ENCODE measurements around the gene NCR3LG1.

DNA sequence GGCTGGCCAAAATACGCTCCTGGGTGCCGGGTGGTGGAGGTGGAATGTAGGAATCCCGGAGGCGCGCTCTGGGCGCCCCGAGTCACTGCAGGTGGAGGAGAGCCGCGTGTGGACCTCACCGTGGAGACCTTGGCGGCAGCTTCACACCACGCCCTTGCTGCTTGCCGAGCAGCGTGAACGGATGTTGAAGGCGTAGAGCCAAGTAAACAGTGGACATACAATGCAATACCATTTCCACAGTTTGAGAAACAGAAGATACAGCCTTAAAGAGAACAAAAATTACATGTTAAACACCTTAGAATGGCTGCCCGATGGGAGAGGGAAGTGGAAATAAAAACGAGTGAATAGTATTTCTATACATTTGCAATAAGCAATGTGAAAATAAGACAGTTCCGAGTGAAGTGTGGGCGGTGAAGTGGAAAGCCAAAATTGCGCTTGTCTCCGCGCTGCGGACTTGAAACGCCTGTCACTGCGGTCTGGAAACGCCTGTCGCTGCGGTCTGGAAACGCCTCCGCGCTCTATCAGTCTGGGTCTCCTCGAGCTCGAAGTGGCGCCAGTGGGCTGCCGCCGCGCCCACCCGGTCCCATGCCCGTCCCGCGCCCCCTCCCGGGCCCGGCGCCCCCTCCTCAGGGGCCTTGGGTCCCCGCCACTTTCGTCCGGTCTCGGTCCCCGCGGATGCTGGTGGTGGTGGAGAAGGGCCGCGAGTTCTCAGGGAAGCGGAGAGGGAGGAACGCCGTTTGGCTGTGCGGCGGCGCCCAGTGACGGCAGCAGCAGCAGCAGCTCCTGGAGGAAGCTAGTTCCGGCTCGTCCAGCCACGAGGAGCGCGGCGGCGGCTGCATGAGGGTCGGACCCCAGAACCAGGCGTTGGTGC lies 1.6 kb downstream of the NCR3LG1 start:
- TF ChIP-seq, protein P1, sequence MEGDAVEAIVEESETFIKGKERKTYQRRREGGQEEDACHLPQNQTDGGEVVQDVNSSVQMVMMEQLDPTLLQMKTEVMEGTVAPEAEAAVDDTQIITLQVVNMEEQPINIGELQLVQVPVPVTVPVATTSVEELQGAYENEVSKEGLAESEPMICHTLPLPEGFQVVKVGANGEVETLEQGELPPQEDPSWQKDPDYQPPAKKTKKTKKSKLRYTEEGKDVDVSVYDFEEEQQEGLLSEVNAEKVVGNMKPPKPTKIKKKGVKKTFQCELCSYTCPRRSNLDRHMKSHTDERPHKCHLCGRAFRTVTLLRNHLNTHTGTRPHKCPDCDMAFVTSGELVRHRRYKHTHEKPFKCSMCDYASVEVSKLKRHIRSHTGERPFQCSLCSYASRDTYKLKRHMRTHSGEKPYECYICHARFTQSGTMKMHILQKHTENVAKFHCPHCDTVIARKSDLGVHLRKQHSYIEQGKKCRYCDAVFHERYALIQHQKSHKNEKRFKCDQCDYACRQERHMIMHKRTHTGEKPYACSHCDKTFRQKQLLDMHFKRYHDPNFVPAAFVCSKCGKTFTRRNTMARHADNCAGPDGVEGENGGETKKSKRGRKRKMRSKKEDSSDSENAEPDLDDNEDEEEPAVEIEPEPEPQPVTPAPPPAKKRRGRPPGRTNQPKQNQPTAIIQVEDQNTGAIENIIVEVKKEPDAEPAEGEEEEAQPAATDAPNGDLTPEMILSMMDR (conservative IDR thresholded peaks at IDR 0.05; ENCODE audit: low read length): no peak
- TF ChIP-seq EZH2phosphoT487 (IDR thresholded peaks at IDR 0.05; ENCODE audit: borderline replicate concordance, low read depth, low read length): no peak
